ENCODE measurements around the gene THAP7. TPM values are rescaled to one million over a fixed set of nuclear protein-coding genes. Genes with fewer than 3 reads are reported as not detected.
A peak's percentile ranks its signal among the peaks of the same experiment; 100 is the strongest.

THAP7 gene
- total and polyA plus RNA-seq, 2 of the 13 experiments (the other 11 are each of a cell fraction or from before 2014, with no cell fraction given): 13.0 to 25.5 TPM

- TF ChIP-seq KIAA2018 (CRISPR knock-in tag; IDR thresholded peaks at IDR 0.05; ENCODE audit: borderline replicate concordance) (no peak), ZNF512B (CRISPR knock-in tag; IDR thresholded peaks at IDR 0.05; ENCODE audit: borderline replicate concordance) (0 out of 2 replicates have a peak, but pooled peaks have one; percentile 25), EZH2 (conservative IDR thresholded peaks at IDR 0.05; ENCODE audit: low read depth, low read length) (no peak), KDM5B (CRISPR knock-in tag; IDR thresholded peaks at IDR 0.05; ENCODE audit: borderline replicate concordance) (peak; percentile 17; the same call in 1 of the 2 replicates), RFXAP (CRISPR knock-in tag; IDR thresholded peaks at IDR 0.05; ENCODE audit: borderline replicate concordance) (no peak), CSRNP1 (CRISPR knock-in tag; IDR thresholded peaks at IDR 0.05) (peak; percentile 70; the same call in 1 of the 2 replicates), ZNF629 (CRISPR knock-in tag; conservative IDR thresholded peaks at IDR 0.05) (no peak), TRIM22 (IDR thresholded peaks at IDR 0.05) (no peak), ZNF563 (CRISPR knock-in tag; IDR thresholded peaks at IDR 0.05) (no peak), ZNF281 (CRISPR knock-in tag; IDR thresholded peaks at IDR 0.05; ENCODE audit: borderline replicate concordance) (peak; percentile 87)
These were observed 36.6 kb downstream of the THAP7 start (continued) for GRCh38 chr22:20965104-20965887.
